Right renal cortex interstitium (tissue), 3 donors: ENCODE data around the gene KRT82. TPM values are rescaled to one million over a fixed set of nuclear protein-coding genes. Genes with fewer than 3 reads are reported as not detected.
"Not testable (repeated sequence)": the region's sequence is repeated elsewhere in the genome, so short reads cannot be mapped to it uniquely, and the experiment has no call there.

Experiments
- DNase-seq, 3 donors: peaks; one replicate each; pipeline ENCODE4 v3.0.0-alpha.2; 2013; ENCODE audit warnings: low read depth in 3 of 3, low spot score in 2 of 3
- polyA plus RNA-seq, 3 donors: library from polyadenylated mRNA; unstranded; fragments of 120-200 nt; gene quantifications; one replicate each; pipeline ENCODE4 v1.2.1, GENCODE V29; 2013; ENCODE audit not compliant: insufficient read length in 3 of 3

Gene KRT82
- polyA plus RNA-seq: not detected

- DNase-seq: no peak
Measured at GRCh38 chr12:52405922-52406385, at the start of gene KRT82. Gene KRT82 (minus strand): TSS chr12:52406335. CDS start chr12:52406277, 58 bp downstream.

- DNase-seq: no peak
Measured at GRCh38 chr12:52455821-52456220, 49.7 kb upstream of the KRT82 start.

DNA sequence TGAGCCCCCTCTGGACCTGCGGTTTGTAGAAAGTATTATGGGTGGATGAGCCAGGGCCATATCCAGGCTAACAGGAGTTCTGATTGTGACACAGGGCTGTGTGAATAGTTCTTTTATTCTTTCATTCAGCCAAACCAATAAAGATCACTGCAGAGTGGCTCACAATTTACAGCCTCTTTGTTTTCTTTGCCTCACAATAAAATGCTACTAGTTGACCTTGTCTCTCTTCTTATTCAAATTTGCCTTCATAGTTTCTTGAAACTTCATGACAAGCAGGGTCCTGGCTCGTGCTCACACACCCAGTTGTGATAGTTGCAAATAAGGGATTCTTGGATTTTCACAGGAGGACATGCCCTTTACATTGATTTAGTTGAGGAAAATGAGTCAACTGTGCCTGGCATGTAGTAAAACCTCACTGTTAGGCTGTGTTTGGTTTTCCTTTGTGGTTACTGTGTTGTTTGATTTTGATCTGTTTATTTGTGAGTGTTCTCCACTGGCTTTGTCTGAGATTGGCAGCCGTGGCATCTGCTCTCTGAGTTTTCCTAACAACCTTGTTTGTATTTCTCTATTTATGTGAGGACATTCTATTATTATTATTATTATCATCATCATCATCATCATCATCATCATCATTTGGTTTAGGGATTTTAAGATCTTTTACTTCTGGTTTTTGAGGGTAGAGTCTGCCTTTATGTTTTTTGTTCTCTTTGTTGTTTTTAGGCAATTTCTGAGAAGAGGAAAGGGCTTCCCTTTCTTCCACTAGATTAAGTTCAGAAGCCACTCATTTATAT, 48.5 kb upstream of the KRT82 start:
- DNase-seq: no peak

DNA sequence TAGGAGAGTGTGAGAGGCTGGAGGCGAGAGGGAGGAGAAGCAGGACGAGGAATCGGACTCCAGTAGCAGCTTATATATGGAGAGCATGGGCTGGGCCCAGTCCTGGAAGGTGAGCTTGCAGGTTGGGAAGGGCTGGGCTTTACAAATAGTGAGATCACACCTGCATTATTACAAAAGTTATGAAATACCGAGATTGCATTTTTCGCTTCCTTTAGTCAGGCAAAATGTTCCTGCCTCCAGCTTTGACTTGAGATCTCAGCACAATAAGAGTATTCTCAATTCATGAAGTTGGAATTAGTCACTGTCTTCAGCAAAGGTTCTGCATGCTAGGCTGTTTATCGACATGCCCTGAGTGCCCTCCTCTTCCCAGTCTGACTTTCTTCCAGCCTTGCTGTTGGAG, 46.0 kb upstream of the KRT82 start, which contains the start of gene KRT6B:
Gene KRT6B (minus strand): TSS at position 46 of the 400 bp plus-strand sequence. CDS start 68 bp downstream, outside the sequence.
- no peak for DNase-seq

- DNase-seq: no peak
Measured at GRCh38 chr12:52448228-52448627, 42.1 kb upstream of the KRT82 start.

- DNase-seq: not testable (repeated sequence)
Measured at GRCh38 chr12:52447196-52447595, 41.1 kb upstream of the KRT82 start.

DNA sequence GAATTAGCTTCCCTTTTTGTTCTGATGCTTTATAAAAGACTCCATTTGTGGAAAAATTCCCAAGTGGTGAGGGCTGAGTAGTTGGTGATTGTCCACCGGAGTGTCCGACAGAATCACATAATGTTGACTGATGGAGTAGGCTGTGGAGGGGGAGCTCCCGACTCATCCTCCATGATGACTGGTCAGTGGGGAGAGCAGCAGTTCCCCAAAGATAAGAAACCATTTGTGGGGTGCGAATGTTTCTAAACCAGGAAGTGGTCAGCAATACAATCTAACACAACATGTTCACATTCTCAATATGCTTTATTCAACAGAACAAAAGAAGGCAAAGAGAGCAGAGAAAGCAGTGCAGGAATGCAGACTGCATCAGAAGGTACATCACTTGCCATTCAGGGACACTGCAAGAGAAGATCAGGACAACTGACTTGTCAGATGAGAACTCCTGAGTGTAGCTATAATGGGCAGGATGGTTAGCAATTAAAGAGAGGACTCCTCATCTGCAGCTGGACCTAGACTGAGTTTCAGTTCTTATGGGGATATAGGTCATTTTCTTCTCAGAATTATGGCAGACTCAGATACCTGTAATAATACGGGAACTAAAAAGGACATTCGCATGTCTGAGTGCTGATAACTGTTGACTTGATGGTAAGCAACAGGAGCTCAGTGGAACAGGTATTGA, 40.4 kb upstream of the KRT82 start:
- DNase-seq: no peak

DNA sequence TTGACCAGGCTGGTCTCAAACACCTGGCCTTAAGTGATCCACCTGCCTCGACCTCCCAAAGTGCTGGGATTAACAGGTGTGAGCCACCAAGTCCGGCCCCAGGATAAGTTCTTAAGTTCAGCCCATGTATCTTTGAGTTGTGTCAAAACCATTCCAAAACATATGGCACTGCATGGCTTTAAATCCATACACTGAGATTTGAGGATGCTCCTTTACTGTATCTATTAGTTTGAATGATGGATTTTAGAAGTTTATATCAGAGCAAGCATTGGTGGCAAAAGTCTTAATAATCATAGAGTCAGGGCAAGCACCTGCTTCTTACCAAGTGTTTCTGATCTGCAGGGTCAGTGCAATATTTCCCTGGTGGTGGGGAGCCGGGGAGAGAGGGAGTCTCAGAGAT, 39.7 kb upstream of the KRT82 start:
- DNase-seq: no peak

GRCh38 chr12:52444647-52445595, 38.8 kb upstream of the KRT82 start:
- DNase-seq: no peak

DNA sequence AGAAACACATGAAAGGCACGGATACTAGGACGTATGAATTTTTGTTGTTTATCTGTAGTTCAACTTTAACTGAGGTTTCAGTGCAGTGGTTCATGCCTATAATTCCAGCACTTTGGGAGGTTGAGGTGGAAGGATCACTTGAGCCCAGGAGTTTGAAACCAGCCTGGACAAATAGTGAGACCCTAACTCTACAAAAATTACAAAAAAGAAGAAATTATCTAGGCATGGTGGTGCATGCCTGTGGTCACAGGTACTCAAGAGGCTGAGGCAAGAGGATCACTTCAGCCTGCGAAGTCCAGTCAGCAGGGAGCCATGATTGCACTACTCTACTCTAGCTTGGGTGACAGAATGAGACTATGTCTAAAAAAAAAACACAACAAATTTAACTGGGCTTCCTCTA, 37.8 kb upstream of the KRT82 start:
- DNase-seq: no peak

GRCh38 chr12:52442600-52443061, 36.5 kb upstream of the KRT82 start:
- no peak for DNase-seq

DNA sequence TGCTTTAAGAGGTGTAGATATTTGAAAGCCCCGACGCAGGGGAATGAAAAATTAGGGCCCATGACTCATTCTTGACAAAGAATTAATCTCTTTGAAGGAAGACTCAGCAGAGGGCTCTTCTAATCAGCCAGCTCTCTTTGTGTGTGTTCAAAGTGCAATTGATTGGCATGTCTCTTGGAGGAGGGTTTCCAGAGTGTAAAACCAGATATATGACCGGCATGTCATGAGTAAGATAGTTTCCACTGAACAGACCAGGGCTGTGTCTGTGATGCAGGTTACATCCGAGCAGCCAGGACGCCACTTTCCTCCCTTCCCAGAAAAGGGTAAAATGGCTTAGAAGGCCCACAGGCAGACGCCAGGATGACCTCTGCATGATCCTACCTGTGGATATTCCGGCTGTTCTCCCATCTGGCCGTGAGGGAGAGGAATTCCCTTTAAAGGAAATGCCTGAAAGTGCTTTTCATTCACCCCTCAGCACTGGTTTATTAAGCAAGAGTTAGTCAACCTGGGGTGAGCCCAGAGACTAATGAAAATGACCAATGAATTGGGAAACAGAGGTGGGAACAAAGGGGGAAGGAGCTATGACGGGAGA, 35.3 kb upstream of the KRT82 start:
- no peak for DNase-seq

GRCh38 chr12:52440821-52441319, 34.7 kb upstream of the KRT82 start:
- no peak for DNase-seq

DNA sequence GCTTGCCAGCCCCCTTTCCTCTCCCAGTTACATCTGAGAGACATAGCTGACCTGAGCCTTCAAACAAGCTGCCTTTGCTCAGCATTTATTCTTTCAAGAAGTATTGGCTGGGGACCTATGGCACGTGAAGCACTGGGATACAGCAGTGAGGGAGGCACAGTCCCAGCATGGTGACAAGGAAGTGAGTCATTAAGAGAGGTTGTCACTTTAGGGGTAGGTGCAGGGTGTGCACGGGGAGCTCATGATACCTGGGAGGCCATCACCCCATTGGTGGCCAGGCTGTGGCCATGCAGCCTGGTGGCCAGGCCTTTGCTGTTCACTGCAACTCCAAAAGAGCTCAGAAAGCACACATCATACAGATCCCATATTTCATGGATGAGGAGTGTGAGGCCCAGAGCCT, 33.7 kb upstream of the KRT82 start:
- DNase-seq: no peak

DNA sequence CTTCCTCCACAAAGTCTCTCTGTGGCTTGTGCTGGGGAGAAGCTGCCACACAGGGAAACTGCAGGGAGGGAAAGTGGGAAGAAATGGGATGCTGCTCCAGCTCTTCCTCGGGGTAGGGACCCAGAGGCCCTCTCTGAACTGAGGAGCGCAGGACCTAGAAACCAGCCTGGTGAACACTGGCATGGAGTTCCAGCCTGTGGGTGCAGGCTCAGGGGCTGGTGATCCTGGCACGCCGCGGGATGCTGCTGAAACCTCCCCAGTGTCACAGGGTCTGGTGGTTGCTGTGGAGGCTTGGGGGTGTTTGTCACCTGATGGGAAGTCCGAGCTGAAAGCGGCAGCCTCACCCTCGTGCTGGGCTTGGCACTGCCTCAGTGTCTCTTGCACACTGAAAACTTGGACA, 33.3 kb upstream of the KRT82 start:
- DNase-seq: no peak

DNA sequence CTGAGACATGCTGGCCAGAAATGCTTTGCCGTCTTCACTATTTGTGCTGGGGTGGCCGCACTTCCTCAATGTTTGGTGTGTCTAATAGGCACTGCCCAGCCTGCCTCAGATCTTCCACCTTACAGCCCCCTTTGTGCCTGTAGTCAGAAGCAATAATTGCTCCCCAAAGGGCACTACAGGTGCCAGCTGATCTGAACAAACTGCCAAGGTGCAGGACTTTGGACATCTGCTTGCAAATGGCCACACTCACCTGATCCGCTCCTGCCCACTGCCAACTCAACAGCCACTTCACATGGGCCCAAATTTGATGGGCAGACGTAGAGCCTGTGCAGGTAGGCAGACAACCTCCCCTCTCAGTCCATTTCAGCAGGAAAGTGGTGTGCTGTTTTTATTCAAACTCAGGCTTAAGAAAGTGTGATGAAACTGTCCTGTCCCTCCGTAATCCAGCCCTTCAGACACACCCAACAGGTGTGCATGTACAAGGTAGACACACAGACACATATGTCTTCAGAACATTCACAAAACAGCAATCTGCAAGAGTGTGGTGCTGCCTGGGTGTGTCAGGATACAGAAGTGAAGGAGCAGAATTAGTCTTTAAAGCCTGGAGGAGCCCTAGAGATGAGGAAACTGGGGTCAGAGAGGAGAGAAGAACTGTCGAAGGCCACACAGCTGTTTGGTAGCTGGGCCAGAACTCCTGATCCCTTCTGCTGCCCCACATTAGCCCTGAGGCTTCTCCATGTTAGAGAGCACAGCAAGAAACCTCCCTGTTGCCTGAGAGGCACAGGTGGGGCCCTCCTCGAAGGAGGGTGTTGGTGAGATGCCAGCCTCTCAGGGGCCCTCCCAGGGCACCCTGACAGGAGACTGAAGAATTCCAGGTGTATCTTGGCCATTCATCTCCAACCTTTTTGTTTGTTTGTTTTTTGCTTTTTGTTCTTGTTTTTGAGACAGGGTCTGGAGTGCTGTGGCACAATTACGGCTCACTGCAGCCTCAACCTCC, 32.5 kb upstream of the KRT82 start:
- DNase-seq: no peak

GRCh38 chr12:52437508-52437907, 31.4 kb upstream of the KRT82 start:
- DNase-seq: no peak

- no peak for DNase-seq
Measured at GRCh38 chr12:52436828-52437474, 30.8 kb upstream of the KRT82 start.
